K562 (cell line): ENCODE data around the gene PCBD1.

Source experiments
- MAFF ChIP-seq: IDR thresholded peaks from 2 replicates; pipeline ENCODE4 v1.6.1; 2012; ENCODE audit warnings: low read length, improper control_type of control experiment
- NONO ChIP-seq, 2 experiments: fragments of 200-400 bp in 1 of 2; fragments of 450-650 bp in 1 of 2; formaldehyde crosslinking in 1 of 2; IDR thresholded peaks; 2 replicates each; pipeline ENCODE4 v1.6.1; 2017; ENCODE audit warnings: low read depth in 2 of 2, mild to moderate bottlenecking in 2 of 2, moderate library complexity in 2 of 2, low read length in 1 of 2
- TF ChIP-seq, protein P1 (sequence below): fragments of 450-650 bp; formaldehyde crosslinking; IDR thresholded peaks from 2 replicates; pipeline ENCODE4 v1.4.0; 2020; ENCODE audit warnings: mild to moderate bottlenecking, moderate library complexity
- TF ChIP-seq, protein P2 (sequence below): sonication (generic); formaldehyde crosslinking; IDR thresholded peaks from 2 replicates; pipeline ENCODE4 v1.8.1; 2022; ENCODE audit warnings: missing genetic modification reagents

DNA sequence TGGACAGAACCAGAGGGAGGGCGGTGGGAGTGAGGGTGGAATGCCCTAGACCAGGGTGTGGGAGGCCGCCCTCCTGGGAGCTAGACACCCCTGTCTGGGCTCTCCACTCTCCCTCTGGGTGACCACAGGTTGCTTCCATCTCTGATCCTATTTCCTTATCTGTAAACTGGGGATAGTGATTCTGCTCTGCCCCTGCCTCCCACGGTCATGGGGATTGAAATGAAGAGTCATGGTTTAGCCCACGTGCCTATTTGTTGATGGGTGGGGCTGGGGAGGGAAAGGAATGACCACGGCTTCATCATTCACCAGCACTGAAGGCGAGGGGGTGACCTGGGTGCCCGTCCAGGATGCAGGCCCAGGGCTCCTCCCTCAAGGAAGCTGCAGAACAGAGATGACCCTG, 49.3 kb upstream of the PCBD1 start:
- TF ChIP-seq NONO (IDR thresholded peaks at IDR 0.05; ENCODE audit: low read depth in 2 of 2, low read length in 1 of 2) (no peak), MAFF (no peak)
- TF ChIP-seq, protein P1, sequence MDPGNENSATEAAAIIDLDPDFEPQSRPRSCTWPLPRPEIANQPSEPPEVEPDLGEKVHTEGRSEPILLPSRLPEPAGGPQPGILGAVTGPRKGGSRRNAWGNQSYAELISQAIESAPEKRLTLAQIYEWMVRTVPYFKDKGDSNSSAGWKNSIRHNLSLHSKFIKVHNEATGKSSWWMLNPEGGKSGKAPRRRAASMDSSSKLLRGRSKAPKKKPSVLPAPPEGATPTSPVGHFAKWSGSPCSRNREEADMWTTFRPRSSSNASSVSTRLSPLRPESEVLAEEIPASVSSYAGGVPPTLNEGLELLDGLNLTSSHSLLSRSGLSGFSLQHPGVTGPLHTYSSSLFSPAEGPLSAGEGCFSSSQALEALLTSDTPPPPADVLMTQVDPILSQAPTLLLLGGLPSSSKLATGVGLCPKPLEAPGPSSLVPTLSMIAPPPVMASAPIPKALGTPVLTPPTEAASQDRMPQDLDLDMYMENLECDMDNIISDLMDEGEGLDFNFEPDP (CRISPR knock-in tag), result no peak
- TF ChIP-seq, protein P2, sequence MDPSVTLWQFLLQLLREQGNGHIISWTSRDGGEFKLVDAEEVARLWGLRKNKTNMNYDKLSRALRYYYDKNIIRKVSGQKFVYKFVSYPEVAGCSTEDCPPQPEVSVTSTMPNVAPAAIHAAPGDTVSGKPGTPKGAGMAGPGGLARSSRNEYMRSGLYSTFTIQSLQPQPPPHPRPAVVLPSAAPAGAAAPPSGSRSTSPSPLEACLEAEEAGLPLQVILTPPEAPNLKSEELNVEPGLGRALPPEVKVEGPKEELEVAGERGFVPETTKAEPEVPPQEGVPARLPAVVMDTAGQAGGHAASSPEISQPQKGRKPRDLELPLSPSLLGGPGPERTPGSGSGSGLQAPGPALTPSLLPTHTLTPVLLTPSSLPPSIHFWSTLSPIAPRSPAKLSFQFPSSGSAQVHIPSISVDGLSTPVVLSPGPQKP (CRISPR knock-in tag), result no peak
